HUDEP-2 (cell line): Measurements from ENCODE around the gene EYA2.

Experiments used
- DNase-seq, 76 experiments: peaks; one replicate each; lab custom pipeline; 2025; ENCODE audit not compliant: unreplicated experiment in 76 of 76; lab: John Stamatoyannopoulos, UW

Gene EYA2

DNA sequence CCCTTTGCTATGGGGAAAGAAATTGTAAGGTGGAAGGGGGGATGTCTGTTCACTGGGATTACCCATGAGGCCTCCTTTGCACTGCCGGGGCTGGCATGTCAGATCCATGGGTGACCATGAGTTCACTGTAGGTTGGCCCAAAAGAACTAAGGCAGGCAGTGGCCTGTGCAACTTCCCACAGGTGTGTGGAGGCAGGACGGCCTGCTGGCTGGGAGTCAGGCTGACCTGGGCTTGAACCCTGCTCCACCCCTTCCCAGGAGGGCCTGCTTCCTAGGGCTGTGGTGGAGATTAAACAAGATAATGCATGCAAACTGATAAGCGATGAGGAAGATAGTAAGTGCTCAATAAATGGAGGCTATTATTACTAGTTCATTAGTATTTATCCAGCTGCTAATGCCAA is 163.0 kb downstream of the EYA2 start:
- no peak for DNase-seq

DNA sequence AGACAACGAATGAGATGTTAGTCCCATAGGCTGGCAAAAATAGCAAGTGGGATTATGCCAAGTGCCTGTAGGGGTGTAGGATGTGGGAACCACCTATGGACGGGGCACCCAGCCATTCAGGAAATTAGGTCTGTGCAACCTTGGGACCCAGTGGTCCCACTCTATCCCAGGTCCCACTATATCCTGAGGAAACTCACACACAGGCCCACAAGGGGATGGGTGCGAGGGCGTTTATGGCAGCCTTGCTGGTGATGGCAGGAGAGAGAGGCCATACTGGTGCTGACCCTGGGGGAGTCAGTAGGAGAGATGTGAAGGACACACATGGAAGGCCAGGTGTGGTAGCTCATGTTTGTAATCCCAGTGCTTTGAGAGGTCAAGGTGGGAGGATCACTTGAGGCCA is 163.6 kb downstream of the EYA2 start:
- DNase-seq, result no peak

DNA sequence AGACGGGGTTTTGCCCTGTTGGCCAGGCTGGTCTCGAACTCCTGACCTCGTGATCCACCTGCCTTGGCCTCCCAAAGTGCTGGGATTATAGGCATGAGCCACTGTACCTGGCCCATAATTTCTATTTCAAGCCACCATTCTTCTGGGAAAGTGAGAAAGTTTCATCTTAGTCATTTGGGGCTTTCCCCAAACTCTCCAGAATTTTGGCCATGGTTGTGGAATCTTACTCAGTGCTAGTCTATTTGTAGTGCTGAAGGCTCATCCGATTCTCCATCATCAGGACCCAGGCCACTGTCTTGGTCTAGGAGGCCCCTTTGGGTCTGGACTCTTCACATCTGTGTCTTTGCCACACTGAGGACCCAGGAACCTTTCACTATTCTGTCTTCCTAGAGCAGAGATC is 164.9 kb downstream of the EYA2 start:
- no peak for DNase-seq

DNA sequence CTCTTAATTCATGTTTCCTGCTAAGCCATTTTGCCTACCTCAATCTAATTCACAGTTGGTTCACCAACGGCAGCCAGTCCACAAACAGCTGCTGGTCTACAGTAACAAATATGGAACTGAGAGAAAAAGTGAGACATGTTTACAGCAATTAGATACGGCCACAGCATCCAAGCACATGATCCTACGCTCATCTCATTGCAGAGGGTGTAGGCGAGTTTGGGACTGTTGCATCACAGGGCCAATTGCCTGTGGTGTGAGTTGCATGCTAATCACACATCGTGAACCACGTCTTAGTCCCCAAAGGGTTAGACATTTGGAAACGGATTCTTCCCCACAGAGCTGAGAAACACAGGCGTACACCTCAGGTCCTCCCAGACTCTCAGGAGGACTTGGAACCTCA is 166.9 kb downstream of the EYA2 start:
- no peak for DNase-seq

DNA sequence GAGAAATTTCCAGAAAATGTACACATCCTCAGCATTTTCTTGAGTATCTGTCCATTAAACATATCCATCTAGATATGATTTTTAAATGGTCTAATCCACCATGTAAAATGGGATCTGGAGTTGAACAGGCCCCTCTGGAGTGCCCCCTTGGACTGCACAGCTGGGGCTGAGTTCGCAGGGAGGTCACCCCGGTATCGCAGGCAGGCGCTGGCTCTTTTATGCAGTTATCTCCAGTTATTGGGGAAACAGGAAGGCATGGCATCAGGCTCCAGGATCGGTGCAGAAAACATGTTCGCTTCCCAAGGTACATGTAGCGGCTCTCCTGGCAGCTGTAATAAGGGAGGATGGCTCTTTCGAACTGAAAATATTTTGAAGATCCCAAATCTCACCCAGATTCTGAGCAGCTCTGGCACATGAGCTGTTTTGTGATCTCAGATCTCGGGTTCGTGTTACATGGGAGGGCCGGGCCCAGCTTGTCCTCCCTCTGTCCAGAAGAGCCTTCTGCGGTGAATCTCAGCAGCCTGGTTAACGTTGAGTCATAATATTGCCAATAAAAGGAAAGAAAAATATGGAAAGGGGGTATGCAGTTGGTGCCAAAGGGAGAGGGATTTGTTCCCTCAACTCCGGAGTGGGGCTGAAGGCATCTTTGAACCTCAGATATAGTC is 167.7 kb downstream of the EYA2 start:
- no peak for DNase-seq

DNA sequence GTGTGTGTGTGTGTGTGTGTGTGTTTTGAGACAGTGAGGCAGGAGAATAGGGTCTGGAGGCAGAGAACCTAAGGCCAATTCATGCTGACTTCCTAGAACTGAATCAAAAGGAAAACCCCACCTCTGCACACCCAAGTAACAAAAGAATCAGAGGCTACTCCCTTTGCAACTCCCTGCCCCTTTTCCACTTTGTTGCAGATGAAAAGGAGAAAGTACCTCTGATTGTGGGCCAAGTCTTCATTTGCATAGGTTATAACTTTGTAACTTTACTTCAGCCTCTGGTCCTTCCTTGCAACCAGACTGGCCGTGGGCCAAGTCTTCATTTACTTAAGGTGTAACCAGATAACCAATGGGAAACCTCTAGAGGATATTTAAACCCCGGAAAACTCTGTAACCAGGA is 168.8 kb downstream of the EYA2 start:
- no peak for DNase-seq

DNA sequence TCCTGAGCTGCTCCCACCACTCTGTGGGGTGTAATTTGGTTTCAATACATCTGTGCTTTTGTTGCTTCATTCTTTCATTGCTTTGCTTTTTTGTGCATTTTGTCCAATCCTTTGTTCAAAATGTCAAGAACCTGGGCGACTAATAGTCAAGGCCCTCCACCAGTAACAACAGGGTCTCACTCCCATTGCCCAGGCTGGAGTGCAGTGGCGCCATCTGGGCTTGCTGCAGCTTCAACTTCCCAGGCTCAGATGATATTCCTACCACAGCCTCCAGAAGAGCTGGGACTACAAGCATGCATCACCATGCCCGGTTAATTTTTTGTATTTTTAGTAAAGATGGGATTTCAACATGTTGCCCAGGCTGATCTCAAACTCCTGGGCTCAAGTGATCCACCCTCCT is 169.2 kb downstream of the EYA2 start:
- no peak for DNase-seq

DNA sequence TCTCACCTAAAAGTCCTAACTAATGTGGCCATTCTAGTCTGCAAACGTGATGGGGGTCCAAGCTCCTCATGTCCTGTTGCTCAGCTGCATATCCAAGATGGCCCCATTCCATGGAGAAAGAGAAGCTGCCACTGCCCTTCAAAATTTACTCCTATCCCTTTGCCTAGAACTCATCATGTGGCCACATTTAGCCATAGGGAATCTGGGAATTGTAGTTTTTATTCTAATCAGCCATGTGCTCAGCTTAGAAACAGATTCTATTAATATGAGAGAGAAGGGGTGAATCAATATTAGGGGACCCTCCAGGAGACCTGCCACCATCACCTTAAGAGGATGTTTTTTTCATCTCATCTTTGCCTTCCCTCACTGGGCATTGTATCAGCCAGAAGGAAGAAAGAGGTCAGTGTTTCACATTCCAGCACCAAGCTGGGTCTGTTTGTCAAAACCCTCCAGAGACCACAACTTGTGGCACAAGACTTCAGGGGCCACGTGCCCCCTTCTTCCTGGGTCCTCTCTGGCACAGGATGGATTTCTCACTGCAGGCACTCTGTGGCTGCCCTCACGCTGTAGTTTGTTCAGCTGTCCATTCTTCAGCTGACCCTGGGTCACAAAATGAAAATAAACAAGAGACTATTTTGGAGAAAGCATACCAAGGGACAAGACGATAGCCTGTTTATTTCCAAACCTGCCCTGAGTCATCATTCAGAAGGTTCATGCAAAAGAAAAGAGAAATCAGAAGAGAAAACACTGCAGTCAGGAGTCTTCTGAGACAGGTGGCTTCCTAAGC is 172.0 kb downstream of the EYA2 start:
- DNase-seq, result no peak

DNA sequence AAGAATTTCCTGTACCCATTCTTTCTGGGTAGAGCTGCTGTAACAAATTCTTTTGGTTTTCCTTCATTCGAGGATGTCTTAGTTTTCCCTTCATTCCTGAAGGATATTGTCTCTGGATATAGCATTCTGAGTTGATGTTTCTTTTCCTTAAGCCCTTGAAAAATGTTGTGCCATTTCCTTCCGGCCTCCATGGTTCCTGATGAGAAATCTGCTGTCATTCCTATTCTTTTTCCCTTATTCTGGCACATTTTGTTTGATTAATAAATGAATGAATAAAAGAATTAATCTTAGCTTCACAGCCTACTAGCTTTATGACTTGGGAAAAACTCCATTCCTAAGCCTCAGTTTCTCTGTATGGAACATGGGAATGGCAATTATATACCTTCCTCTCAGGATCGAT is 173.1 kb downstream of the EYA2 start:
- DNase-seq, result no peak

DNA sequence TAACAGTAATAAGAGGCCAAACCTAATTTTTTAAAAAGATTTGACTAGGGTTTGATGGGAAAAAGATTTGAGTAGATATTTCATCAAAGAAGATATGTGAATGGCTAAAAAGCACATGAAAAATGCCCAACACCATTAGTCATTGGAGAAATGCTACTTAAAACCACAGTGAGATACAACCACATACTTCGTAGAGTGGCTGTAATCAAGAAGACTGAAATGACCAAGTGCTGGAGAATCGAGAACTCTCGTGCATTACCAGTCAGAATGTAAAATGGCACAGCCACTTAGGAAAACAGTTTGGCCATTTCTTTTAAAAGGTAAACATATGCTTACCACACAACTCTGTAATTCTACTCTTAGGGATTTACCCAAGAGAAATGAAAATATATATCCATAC is 175.5 kb downstream of the EYA2 start:
- DNase-seq, result no peak

DNA sequence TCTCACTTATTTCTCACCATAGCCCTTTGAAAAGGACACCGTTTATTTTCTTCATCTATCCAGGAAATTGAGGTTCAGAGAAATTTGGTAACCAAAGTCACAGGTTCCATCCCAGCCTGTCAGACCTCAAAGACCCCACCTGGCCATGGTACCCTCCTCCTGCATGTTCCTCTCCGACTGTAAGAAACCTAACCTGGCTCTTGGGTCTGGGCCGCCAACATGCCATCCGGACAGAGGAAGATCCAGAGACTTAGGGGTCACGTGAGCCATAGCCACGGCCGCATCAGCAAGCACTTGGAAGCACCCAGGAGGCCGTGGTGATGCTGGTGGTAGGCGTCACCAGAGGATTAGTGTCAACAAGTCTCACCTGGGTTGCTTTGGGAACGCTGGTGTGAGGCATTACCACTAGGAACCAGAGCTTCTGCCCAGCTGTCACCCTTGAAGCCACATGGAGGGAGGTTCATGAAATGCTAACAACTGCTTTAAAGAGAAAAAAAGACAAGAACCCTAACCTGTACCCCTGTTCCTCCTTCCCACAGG is 177.1 kb downstream of the EYA2 start:
- no peak for DNase-seq

DNA sequence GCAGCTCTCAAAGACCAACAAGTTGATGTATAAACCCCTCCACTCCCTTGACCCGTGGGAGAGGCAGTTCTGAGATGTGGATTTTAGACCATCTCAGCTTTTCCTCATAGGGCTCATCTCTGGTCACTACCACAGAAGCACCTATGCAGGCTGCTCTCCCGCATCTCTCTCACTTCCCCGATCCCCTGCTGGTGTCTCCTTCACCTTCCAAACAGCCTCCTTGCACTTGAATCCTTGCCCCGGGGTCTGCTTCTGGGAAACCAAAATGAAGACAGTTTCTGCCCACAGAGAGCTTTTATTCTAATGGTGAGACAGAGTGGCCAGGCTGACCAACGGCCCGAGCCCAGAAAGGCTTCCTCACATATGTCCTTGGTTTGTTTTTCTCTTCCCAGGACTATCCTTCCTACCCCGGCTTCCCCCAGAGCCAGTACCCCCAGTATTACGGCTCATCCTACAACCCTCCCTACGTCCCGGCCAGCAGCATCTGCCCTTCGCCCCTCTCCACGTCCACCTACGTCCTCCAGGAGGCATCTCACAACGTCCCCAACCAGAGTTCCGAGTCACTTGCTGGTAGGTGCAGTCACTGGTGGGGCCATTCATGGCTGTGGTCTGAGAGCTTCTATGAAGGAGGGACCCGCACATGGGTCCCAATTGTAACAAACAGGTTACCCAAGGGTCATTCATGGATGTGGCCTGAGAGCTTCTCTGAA is 179.3 kb downstream of the EYA2 start:
- no peak for DNase-seq

DNA sequence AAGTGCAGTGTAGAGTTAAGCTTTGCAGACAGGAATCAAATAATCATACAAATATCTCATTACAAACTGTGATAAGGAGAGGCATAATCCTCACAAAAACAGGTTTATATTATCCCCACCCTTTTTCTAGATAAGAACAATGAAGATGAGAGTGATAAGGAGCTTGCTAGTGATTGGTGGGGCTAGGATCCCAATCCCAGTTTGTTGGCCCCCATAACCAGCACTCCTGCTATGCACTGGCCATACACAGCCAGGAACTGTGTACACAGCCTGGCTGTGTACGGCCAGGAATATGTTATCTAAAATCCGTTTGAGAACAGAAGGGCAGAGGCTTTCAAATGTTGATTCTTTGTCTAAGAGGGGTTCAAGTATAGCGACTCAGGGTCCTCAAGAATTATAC is 180.6 kb downstream of the EYA2 start:
- DNase-seq, result no peak

DNA sequence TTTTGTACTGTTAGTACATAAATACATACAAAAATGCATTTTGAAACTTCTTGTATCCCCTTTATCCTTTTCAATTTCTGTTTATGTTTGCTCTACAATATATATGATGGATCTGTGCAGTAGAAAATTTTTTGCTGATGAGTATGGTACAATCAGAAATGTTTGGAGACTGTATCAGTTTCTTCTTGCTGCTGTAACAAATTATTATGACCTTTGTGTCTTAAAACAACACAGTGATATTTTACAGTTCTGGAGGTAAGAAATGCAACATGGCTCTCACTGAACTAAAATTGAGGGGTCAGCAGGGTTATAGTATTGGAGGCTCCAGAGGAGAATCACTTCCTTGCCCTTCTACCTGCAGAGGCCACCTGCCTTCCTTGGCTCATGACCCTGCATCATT is 184.4 kb downstream of the EYA2 start:
- no peak for DNase-seq

DNA sequence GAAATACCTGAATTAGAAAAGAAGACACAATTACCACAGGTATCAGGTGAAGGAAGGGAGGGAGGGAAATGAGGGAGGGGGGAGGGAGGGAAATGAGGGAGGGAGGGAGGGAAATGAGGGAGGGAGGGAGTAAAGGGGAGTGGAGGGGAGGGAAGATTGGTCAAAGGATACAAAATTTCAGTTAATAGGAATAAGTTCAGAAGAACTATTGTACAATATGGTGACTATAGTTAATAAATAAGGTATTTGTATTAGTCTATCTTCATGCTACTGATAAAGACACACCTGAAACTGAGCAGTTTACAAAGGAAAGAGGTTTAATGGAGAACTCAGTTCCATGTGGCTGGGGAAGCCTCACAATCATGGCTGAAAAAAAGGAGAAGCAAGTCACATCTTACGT is 185.7 kb downstream of the EYA2 start:
- no peak for DNase-seq

DNA sequence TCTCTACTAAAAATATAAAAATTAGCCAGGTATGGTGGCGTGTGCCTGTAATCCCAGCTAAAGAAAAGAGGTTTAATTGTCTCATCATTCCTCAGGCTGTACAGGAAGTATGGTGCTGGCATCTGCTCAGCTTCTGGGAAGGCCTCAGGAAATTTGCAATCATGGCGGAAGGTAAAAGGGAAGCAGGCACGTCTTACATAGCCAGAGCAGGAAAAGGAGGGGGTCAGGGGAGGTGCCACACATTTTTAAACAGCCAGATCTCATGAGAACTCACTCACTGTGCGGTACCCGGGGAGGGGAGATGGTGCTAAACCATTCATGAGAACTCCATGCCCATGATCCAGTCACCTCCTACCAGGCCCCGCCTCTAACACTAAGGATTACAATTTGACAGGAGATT is 191.7 kb downstream of the EYA2 start:
- DNase-seq, result no peak

DNA sequence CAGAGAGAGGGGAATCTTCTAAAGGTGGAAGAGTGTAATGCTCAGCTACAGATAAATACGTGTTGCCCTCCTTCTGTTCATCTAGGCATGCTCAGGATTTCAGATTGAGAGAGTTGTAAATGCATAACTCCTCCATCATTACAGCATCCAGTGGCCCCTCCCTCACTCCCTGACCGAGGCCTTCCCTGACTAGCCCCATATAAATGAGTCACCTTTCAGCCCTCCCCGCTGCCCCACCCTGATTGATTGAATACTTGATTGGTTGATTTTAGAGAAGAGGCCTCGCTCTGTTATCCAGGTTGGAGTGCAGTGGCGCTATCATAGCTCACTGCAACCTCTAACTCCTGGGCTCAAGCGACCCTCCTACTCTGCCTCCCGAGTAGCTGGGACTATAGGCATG is 193.7 kb downstream of the EYA2 start:
- DNase-seq, result no peak

DNA sequence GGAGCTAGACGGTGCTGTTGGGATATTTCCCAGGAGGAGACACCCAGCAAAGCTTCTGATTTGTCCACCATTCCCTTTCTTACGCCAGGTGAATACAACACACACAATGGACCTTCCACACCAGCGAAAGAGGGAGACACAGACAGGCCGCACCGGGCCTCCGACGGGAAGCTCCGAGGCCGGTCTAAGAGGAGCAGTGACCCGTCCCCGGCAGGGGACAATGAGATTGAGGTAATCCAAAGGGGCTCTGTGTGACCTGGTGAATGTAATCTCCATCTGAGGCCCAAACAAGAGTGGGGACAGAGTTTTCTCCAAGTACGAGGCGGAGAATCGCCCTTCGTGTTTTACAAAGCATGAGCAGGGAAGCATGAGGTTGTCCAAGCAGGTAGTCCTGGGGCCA is 194.5 kb downstream of the EYA2 start:
- no peak for DNase-seq

DNA sequence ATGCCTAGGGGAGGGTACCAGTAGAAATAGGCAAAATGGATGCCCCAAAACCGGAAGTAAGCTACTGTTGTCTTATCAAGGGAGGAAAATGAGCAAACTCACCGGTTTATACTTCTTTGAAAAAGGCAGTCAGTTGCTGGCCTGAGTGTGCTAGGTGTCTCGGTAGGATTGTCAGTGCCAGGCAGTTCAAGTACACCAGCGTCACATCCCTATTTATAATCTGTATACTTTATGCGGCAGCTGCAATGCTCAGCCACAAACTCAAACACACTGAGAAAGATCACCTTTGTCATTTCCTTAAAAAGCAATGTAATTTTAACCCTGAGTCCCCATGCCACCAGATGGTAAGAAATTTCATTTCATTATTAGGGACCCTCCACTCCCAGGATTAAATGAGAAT is 196.2 kb downstream of the EYA2 start:
- DNase-seq, result no peak

DNA sequence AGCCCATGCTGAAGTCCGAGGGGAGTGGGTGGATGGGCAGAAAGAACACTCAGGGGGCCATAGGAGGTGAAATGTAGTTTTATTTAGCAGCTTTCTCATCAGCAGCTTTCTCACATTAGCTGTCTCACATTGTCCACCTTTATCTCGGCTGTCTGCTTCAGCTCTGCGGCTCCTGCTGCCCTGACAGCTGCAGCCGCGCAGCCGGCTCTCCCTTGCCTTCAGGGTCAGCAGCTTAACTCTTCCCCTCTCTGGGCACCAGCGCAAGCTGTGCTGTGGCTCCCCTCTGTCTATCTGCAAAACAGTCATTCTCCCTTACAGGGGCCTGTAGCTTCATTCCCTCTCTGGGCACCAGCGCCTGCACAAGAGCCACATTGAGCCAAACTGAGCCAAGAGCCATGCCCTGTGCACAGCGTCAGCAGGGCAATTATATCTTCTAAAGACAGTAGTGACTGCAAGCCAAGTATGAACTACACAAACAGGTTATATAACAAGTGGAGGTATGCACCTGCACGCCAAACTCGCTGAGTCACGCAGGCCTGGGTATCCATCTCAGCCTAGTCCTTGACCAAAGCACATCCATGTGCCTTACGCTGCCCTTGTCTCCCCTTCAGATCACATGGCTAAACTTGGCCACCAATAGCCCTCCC is 198.8 kb downstream of the EYA2 start:
- DNase-seq, result no peak

DNA sequence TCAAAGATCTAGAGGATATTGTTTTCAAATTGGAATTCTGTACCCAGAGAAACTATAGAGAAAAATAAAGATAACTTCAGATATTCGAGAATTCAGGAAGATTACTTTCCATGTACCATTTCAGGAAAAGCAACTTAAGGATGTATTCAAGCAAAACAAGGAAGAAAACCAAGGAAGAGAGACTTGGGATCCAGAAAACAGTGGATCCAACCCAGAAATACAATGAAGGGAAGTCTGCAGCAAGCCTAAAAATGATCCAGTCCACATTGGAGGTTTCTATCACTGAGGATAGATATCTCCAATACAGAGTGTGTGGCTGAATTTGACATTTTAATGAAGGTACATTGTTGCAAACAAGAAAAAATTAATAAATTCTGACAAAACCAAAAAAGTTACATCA is 201.0 kb downstream of the EYA2 start:
- DNase-seq, result no peak
